HEK293 (cell line): ENCODE results near the gene KSR1.
A peak's percentile ranks its signal among the peaks of the same experiment; 100 is the strongest.

Experiments used
- CTCF ChIA-PET: fragments of 350-600 bp; formaldehyde crosslinking; extraction: SDS; loops from one replicate; lab custom pipeline; 2021; ENCODE audit warnings: antibody characterized with exemption; lab: Yijun Ruan, JAX
- POLR2A ChIA-PET: fragments of 300-600 bp; formaldehyde crosslinking; extraction: SDS; loops from one replicate; lab custom pipeline; 2020; ENCODE audit warnings: antibody characterized with exemption, inconsistent platforms; lab: Yijun Ruan, JAX
- H3K27ac ChIP-seq: fragments of 200-500 bp; sonication (Bioruptor generic); 2 replicates; pipeline ENCODE4 v1.5.1; 2014; ENCODE audit warnings: low read depth, low read length, control low read depth, inconsistent platforms; ENCODE audit errors: extremely low read depth
- H3K36me3 ChIP-seq, 2 experiments: fragments of 200-500 bp in 1 of 2; sonication (Bioruptor generic) in 1 of 2; 1 replicate in 1 of 2; 2 replicates in 1 of 2; pipeline ENCODE4 v1.5.1; 2014 to 2017; ENCODE audit warnings: inconsistent platforms in 2 of 2, low read length in 2 of 2; ENCODE audit not compliant: control insufficient read depth in 2 of 2, insufficient read depth in 1 of 2
- H3K4me1 ChIP-seq: fragments of 200-500 bp; sonication (Bioruptor generic); 2 replicates; pipeline ENCODE4 v1.5.1; 2014; ENCODE audit warnings: mild to moderate bottlenecking, low read length, inconsistent platforms; ENCODE audit not compliant: control insufficient read depth, insufficient read depth
- H3K4me3 ChIP-seq: 2 replicates; pipeline ENCODE4 v1.5.1; 2011; ENCODE audit warnings: low read depth, mild to moderate bottlenecking, control low read depth, low read length, moderate library complexity
- H3K9me3 ChIP-seq: fragments of 200-500 bp; sonication (Bioruptor generic); 2 replicates; pipeline ENCODE4 v1.5.1; 2014; ENCODE audit warnings: low read depth, low read length, inconsistent platforms; ENCODE audit not compliant: control insufficient read depth, insufficient read depth
- GLIS1 ChIP-seq: fragments of 450-650 bp; formaldehyde crosslinking; IDR thresholded peaks from 2 replicates; pipeline ENCODE4 v1.5.1; 2016; ENCODE audit warnings: missing biosample characterization, missing genetic modification characterization
- GLIS2 ChIP-seq: fragments of 450-650 bp; formaldehyde crosslinking; IDR thresholded peaks from 2 replicates; pipeline ENCODE4 v1.5.1; 2016; ENCODE audit warnings: missing biosample characterization, missing genetic modification characterization
- INSM2 ChIP-seq: fragments of 450-650 bp; formaldehyde crosslinking; IDR thresholded peaks from 2 replicates; pipeline ENCODE4 v1.5.1; 2016; ENCODE audit warnings: missing biosample characterization, missing genetic modification characterization
- KLF17 ChIP-seq: fragments of 450-650 bp; formaldehyde crosslinking; IDR thresholded peaks from 2 replicates; pipeline ENCODE4 v1.5.1; 2016; ENCODE audit warnings: missing biosample characterization, missing genetic modification characterization
- KLF7 ChIP-seq: fragments of 450-650 bp; formaldehyde crosslinking; IDR thresholded peaks from 2 replicates; pipeline ENCODE4 v1.5.1; 2016; ENCODE audit warnings: missing biosample characterization, missing genetic modification characterization, borderline replicate concordance
- MZF1 ChIP-seq: fragments of 450-650 bp; formaldehyde crosslinking; IDR thresholded peaks from 2 replicates; pipeline ENCODE4 v1.5.1; 2017; ENCODE audit warnings: missing biosample characterization, missing genetic modification characterization, borderline replicate concordance
- OSR2 ChIP-seq: fragments of 450-650 bp; formaldehyde crosslinking; IDR thresholded peaks from 2 replicates; pipeline ENCODE4 v1.5.1; 2016; ENCODE audit warnings: missing biosample characterization, missing genetic modification characterization
- PRDM10 ChIP-seq: fragments of 450-650 bp; formaldehyde crosslinking; IDR thresholded peaks from 2 replicates; pipeline ENCODE4 v1.5.1; 2016; ENCODE audit warnings: missing biosample characterization, missing genetic modification characterization
- TSHZ1 ChIP-seq: fragments of 450-650 bp; formaldehyde crosslinking; IDR thresholded peaks from 2 replicates; pipeline ENCODE4 v1.5.1; 2016; ENCODE audit warnings: missing biosample characterization, missing genetic modification characterization, borderline replicate concordance
- ZBTB20 ChIP-seq: fragments of 450-650 bp; formaldehyde crosslinking; IDR thresholded peaks from 2 replicates; pipeline ENCODE4 v1.5.1; 2016; ENCODE audit warnings: missing biosample characterization, missing genetic modification characterization
- ZBTB48 ChIP-seq: fragments of 450-650 bp; formaldehyde crosslinking; IDR thresholded peaks from 2 replicates; pipeline ENCODE4 v1.5.1; 2016; ENCODE audit warnings: missing biosample characterization, missing genetic modification characterization
- ZIC2 ChIP-seq: fragments of 450-650 bp; formaldehyde crosslinking; IDR thresholded peaks from 2 replicates; pipeline ENCODE4 v1.5.1; 2016; ENCODE audit warnings: missing biosample characterization, missing genetic modification characterization
- ZNF2 ChIP-seq: fragments of 450-650 bp; formaldehyde crosslinking; IDR thresholded peaks from 2 replicates; pipeline ENCODE4 v1.5.1; 2016; ENCODE audit warnings: missing biosample characterization, missing genetic modification characterization
- ZNF274 ChIP-seq, 2 experiments: fragments of 200-500 bp in 1 of 2; fragments of 450-650 bp in 1 of 2; sonication (Bioruptor generic) in 1 of 2; formaldehyde crosslinking in 1 of 2; IDR thresholded peaks; 2 replicates each; pipeline versions ENCODE4 v1.5.1 to v1.6.1; 2014 to 2016; ENCODE audit warnings: borderline replicate concordance in 1 of 2, inconsistent platforms in 1 of 2, low read length in 1 of 2, missing biosample characterization in 1 of 2, missing genetic modification characterization in 1 of 2
- ZNF398 ChIP-seq: fragments of 450-650 bp; formaldehyde crosslinking; IDR thresholded peaks from 2 replicates; pipeline ENCODE4 v1.5.1; 2017; ENCODE audit warnings: missing biosample characterization, missing genetic modification characterization
- ZNF521 ChIP-seq: fragments of 450-650 bp; formaldehyde crosslinking; IDR thresholded peaks from 2 replicates; pipeline ENCODE4 v1.5.1; 2017; ENCODE audit warnings: missing biosample characterization, mild to moderate bottlenecking, missing genetic modification characterization
- ZNF548 ChIP-seq: fragments of 450-650 bp; formaldehyde crosslinking; IDR thresholded peaks from 2 replicates; pipeline ENCODE4 v1.5.1; 2016; ENCODE audit warnings: missing biosample characterization, missing genetic modification characterization
- ZNF596 ChIP-seq: fragments of 450-650 bp; IDR thresholded peaks from 2 replicates; pipeline ENCODE4 v1.5.0; 2018; ENCODE audit warnings: missing biosample characterization, mild to moderate bottlenecking, missing genetic modification characterization, moderate library complexity
- ZNF600 ChIP-seq: fragments of 450-650 bp; formaldehyde crosslinking; IDR thresholded peaks from 2 replicates; pipeline ENCODE4 v1.5.1; 2016; ENCODE audit warnings: missing biosample characterization, missing genetic modification characterization
- ZSCAN23 ChIP-seq: fragments of 450-650 bp; formaldehyde crosslinking; IDR thresholded peaks from 2 replicates; pipeline ENCODE4 v1.5.1; 2016; ENCODE audit warnings: missing biosample characterization, missing genetic modification characterization

The KSR1 gene

GRCh38 chr17:27457731-27458523, 1.7 kb downstream of the KSR1 start (continued):
- peak; percentile 26; the same call in 1 of the 2 replicates for TF ChIP-seq PRDM10 (tag by site-specific recombination)
- TF ChIP-seq ZSCAN23 (tag by site-specific recombination): no peak
- no peak for TF ChIP-seq ZNF596 (tag by site-specific recombination)
- TF ChIP-seq KLF7: no peak

- H3K27ac ChIP-seq: peak overlapping the region; percentile 6; the same call in 1 of the 2 replicates
- H3K4me3 ChIP-seq: peak overlapping the region; percentile 70
- ChIA-PET CTCF (interaction anchor here (0.6 to 5.9 kb wide), 8 partner anchors 13 to 222 kb away, joined by 3 to 40 read pairs (median 6); no protein-coding TSS in a partner anchor), POLR2A (interaction anchor here (0.5 to 1.8 kb wide), 7 partner anchors 10 to 141 kb away, joined by 3 to 7 read pairs (median 5); no protein-coding TSS in a partner anchor)
- no peaks in the 10 kb centered on the region for H3K36me3 ChIP-seq
- peaks cover 15% of the 10 kb centered on the region for H3K4me1 ChIP-seq
- H3K9me3 ChIP-seq: no peaks in the 10 kb centered on the region
- 0 out of 2 replicates have a peak, but pooled peaks have one; percentile 16 for TF ChIP-seq OSR2
- 0 out of 2 replicates have a peak, but pooled peaks have one; percentile 31 for TF ChIP-seq ZBTB20
- TF ChIP-seq ZNF2 (tag by site-specific recombination): no peak
- no peak for TF ChIP-seq ZNF398 (tag by site-specific recombination)
- TF ChIP-seq ZNF548 (tag by site-specific recombination): no peak
- TF ChIP-seq KLF17 (tag by site-specific recombination): no peak
- no peak for TF ChIP-seq ZNF274 (IDR thresholded peaks at IDR 0.05; ENCODE audit: low read length)
- TF ChIP-seq ZNF274 (tag by site-specific recombination; IDR thresholded peaks at IDR 0.05; ENCODE audit: borderline replicate concordance): no peak
- TF ChIP-seq ZNF521 (tag by site-specific recombination): no peak
- peak; percentile 68 for TF ChIP-seq ZNF600
- no peak for TF ChIP-seq TSHZ1 (tag by site-specific recombination)
- TF ChIP-seq ZIC2 (tag by site-specific recombination): peak; percentile 97
- TF ChIP-seq GLIS1 (tag by site-specific recombination): peak; percentile 96
- TF ChIP-seq INSM2 (tag by site-specific recombination): no peak
- TF ChIP-seq GLIS2 (tag by site-specific recombination): peak; percentile 57; the same call in 1 of the 2 replicates
- TF ChIP-seq ZBTB48 (tag by site-specific recombination): 0 out of 2 replicates have a peak, but pooled peaks have one; percentile 27
- TF ChIP-seq MZF1 (tag by site-specific recombination): 0 out of 2 replicates have a peak, but pooled peaks have one; percentile 26
Measured at GRCh38 chr17:27458524-27458908, 2.3 kb downstream of the KSR1 start.
